ENCODE results near the gene SLC16A2. TPM values are rescaled to one million over a fixed set of nuclear protein-coding genes. Genes with fewer than 3 reads are reported as not detected.

The SLC16A2 gene
- total and polyA plus RNA-seq, 2 donors from 2014 or later, result 13.8 to 17.2 TPM

- Histone ChIP-seq H3K4me3 (ENCODE audit: low read length in 3 of 3) (no peak overlapping the region), H3K9me3 (ENCODE audit: control insufficient read depth in 2 of 3, insufficient read depth in 1 of 3, low read length in 3 of 3) (no peaks in the 10 kb centered on the region), H3K9ac (ENCODE audit: low read length in 3 of 3) (no peak overlapping the region), H3K4me1 (ENCODE audit: control insufficient read depth in 2 of 3, insufficient read depth in 2 of 3, low read depth in 1 of 3, low read length in 3 of 3) (no peaks in the 10 kb centered on the region), H3K27ac (ENCODE audit: low read depth in 2 of 2, low read length in 2 of 2) (no peak overlapping the region), H3K36me3 (ENCODE audit: control insufficient read depth in 2 of 3, insufficient read depth in 3 of 3, low read length in 3 of 3) (no peaks in the 10 kb centered on the region), H3K27me3 (ENCODE audit: control insufficient read depth, insufficient read depth, low read length) (no peaks in the 10 kb centered on the region)
- no peak for FAIRE-seq
- TF ChIP-seq CTCF (IDR thresholded peaks at IDR 0.05; ENCODE audit: borderline replicate concordance, extremely low read depth, insufficient read depth), result no peak
- DNase-seq, result no peak
- intact Hi-C loops (cut with DNase I), result no loop called here
Measured at GRCh38 chrX:74395556-74395955, 25.7 kb upstream of the SLC16A2 start.

DNA sequence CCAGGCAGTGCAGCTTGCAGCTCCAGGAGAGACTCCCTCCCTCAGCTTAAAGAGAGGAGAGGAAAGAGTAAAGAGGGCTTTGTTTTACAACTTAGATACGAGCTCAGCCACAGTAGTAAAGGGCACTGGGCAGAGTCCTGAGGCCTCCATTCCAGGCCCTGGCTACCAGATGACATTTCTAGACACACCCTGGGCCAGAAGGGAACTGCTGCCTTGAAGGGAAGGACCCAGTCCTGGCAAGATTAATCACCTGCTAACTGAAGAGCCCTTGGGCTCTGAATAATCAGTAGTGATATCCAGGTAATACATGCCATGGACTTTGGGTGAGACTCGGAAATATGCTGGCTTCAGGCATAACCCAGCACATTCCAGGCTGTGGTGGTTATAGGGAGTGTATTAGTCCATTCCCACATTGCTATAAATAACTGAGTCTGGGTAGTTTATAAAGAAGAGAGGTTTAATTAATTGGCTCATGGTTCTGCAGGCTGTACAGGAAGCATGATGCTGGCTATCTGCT is 15.3 kb upstream of the SLC16A2 start:
- no peaks in the 10 kb centered on the region for H3K4me1 ChIP-seq (ENCODE audit: control insufficient read depth in 2 of 3, insufficient read depth in 2 of 3, low read depth in 1 of 3, low read length in 3 of 3)
- no peak for DNase-seq
- no peaks in the 10 kb centered on the region for H3K36me3 ChIP-seq (ENCODE audit: control insufficient read depth in 2 of 3, insufficient read depth in 3 of 3, low read length in 3 of 3)
- no peak overlapping the region for H3K9ac ChIP-seq (ENCODE audit: low read length in 3 of 3)
- H3K9me3 ChIP-seq (ENCODE audit: control insufficient read depth in 2 of 3, insufficient read depth in 1 of 3, low read length in 3 of 3), result no peaks in the 10 kb centered on the region
- no peak for FAIRE-seq
- no peak overlapping the region for H3K4me3 ChIP-seq (ENCODE audit: low read length in 3 of 3)
- intact Hi-C loops (cut with DNase I), result no loop called here
- no peaks in the 10 kb centered on the region for H3K27me3 ChIP-seq (ENCODE audit: control insufficient read depth, insufficient read depth, low read length)
- no peak for TF ChIP-seq CTCF (IDR thresholded peaks at IDR 0.05; ENCODE audit: borderline replicate concordance, extremely low read depth, insufficient read depth)
- H3K27ac ChIP-seq (ENCODE audit: low read depth in 2 of 2, low read length in 2 of 2), result no peak overlapping the region

DNA sequence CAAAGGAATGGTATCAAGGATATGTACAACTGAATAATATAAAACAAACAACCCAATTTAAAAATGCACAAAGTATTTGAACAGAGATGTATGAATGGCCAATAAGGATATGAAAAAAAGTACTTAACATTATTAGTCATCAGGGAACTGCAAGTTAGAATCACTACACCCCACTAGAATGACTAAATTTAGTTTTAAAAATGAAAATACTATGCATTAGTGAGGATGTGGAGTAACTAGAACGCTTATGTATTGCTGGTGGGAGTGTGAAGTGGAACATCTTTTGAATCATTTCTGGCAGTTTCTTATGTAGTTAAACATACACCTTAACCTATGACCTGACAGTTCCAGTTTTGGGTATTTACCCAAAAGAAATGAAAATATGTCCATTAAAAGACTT is 13.0 kb upstream of the SLC16A2 start:
- Histone ChIP-seq H3K36me3 (ENCODE audit: control insufficient read depth in 2 of 3, insufficient read depth in 3 of 3, low read length in 3 of 3) (no peaks in the 10 kb centered on the region), H3K9me3 (ENCODE audit: control insufficient read depth in 2 of 3, insufficient read depth in 1 of 3, low read length in 3 of 3) (no peaks in the 10 kb centered on the region), H3K4me1 (ENCODE audit: control insufficient read depth in 2 of 3, insufficient read depth in 2 of 3, low read depth in 1 of 3, low read length in 3 of 3) (no peaks in the 10 kb centered on the region), H3K27ac (ENCODE audit: low read depth in 2 of 2, low read length in 2 of 2) (no peak overlapping the region), H3K4me3 (ENCODE audit: low read length in 3 of 3) (no peak overlapping the region), H3K9ac (ENCODE audit: low read length in 3 of 3) (no peak overlapping the region), H3K27me3 (ENCODE audit: control insufficient read depth, insufficient read depth, low read length) (no peaks in the 10 kb centered on the region)
- DNase-seq (no peak), FAIRE-seq (no peak)
- intact Hi-C loops (cut with DNase I), result no loop called here
- TF ChIP-seq CTCF (IDR thresholded peaks at IDR 0.05; ENCODE audit: borderline replicate concordance, extremely low read depth, insufficient read depth), result no peak

DNA sequence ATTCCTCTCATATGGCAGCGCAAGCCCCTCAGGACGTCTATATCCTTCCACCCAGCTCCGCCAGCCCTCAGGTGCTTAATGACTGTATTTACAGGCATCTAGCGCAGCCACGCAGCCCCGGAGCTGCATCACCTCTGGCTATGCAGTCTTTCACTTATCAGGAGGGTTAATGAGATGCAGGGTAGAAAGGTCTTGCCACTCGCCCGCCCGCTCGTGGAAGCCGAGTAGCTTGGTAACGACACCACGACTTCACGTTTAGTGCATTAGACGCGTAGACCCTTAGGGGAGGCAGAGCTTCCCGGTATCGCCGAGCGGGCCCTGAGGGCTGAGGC is 1.5 kb upstream of the SLC16A2 start:
- no peak for FAIRE-seq
- intact Hi-C loops (cut with DNase I), result no loop called here
- peak overlapping the region; percentile 88 to 94 for H3K27ac ChIP-seq (ENCODE audit: low read depth in 2 of 2, low read length in 2 of 2)
- TF ChIP-seq CTCF (IDR thresholded peaks at IDR 0.05; ENCODE audit: borderline replicate concordance, extremely low read depth, insufficient read depth), result no peak
- H3K4me1 ChIP-seq (ENCODE audit: control insufficient read depth in 2 of 3, insufficient read depth in 2 of 3, low read depth in 1 of 3, low read length in 3 of 3), result peaks cover 0 to 3% (median 0%) of the 10 kb centered on the region in 3 donors
- peak overlapping the region; percentile 9 to 65 (median 42) for H3K9ac ChIP-seq (ENCODE audit: low read length in 3 of 3)
- no peaks in the 10 kb centered on the region for H3K27me3 ChIP-seq (ENCODE audit: control insufficient read depth, insufficient read depth, low read length)
- H3K9me3 ChIP-seq (ENCODE audit: control insufficient read depth in 2 of 3, insufficient read depth in 1 of 3, low read length in 3 of 3), result no peaks in the 10 kb centered on the region
- no peaks in the 10 kb centered on the region for H3K36me3 ChIP-seq (ENCODE audit: control insufficient read depth in 2 of 3, insufficient read depth in 3 of 3, low read length in 3 of 3)
- peak overlapping the region; percentile 50 to 63 (median 62) for H3K4me3 ChIP-seq (ENCODE audit: low read length in 3 of 3)
- peak in 3 of 5 donors; percentile 38 to 62 (median 55) for DNase-seq
